ENCODE measurements around the gene ZNF428.

GRCh38 chr19:43638214-43638994 lies 19.0 kb upstream of the ZNF428 start:
- TF ChIP-seq CTCF (conservative IDR thresholded peaks at IDR 0.05 in 1 of 2, IDR thresholded peaks at IDR 0.05 in 1 of 2; ENCODE audit: extremely low read depth in 1 of 2, insufficient read depth in 1 of 2, low read depth in 1 of 2, low read length in 2 of 2), result no peak
- TF ChIP-seq EZH2 (IDR thresholded peaks at IDR 0.05; ENCODE audit: borderline replicate concordance, low read length), result no peak

Data from mammary epithelial cell (primary cell).